Fibroblast of gingiva (primary cell): ENCODE data around the gene IFT122.
"Not testable (repeated sequence)": the region's sequence is repeated elsewhere in the genome, so short reads cannot be mapped to it uniquely, and the experiment has no call there.

Source experiments
- DNase-seq: peaks from one replicate; pipeline ENCODE4 v3.0.0-alpha.2; 2011; ENCODE audit warnings: low read depth

IFT122 gene

DNA sequence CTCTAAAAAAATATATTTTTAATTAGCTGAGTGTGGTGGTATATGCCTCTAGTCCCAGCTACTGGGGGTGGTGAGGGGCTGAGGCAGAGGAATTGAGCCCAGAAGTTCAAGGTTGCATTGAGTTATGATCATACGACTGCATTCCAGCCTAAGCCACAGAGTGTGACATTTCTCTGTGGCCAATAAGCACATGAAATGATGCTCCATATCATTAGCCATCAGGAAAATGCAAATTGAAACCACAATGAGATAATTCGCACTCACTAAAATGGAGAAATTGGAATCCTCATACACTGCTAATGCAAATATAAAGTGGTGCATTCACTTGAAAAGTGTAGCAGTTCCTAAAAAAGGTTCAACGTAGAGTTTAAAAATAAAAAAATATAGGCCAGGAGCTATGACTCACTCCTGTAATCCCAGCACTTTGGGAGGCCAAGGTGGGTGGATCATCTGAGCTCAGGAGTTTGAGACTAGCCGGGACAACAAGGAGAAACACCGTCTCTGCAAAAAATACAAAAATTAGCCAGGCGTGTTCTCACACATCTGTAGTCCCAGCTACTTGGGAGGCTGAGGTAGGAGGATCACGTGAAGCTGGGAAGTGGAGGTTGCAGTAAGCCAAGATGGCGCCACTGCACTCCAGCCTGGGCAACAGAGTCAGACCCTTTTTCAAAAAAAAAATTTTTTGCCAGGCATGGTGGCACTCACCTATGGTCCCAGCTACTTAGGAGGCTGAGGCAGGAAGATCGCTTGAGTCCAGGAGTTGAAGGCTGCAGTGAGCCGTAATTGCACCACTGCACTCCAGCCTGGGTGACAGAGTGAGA lies 35.2 kb downstream of the IFT122 start:
- no peak for DNase-seq

DNA sequence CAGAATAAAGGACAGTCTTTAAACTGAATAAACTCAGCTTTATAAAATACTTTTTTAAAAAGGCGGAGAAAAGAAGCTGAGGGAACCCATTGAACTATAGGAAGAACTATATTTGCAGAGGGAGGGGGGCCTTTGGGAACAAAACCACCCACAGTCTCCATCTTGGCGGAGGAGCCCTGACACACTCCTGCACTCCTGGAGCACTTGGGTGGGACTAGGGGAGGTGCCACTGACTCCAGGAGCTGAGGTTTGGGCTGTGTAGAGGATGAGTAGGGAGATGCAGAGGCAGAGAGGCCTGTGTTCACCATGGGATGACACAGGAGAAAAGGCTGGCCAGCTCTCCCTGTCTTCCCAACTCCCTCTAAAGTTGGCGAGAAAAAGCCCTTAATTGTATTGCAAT lies 35.8 kb downstream of the IFT122 start:
- DNase-seq, result no peak

DNA sequence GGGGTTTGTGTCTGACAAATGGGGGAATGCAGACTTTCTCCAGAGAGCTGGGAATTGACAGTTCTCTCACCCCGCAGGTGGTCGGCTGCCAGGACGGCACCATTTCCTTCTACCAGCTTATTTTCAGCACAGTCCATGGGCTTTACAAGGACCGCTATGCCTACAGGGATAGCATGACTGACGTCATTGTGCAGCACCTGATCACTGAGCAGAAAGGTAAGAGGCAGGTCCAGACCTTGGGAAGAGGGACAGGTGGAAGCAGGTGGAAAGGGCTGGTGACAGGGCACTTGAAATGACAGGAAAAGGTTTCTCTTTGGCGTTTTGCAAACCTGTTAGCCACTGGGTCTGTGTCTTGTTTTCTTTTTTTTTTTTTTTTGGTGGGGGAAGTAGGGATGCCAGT lies 36.6 kb downstream of the IFT122 start:
- no peak for DNase-seq

DNA sequence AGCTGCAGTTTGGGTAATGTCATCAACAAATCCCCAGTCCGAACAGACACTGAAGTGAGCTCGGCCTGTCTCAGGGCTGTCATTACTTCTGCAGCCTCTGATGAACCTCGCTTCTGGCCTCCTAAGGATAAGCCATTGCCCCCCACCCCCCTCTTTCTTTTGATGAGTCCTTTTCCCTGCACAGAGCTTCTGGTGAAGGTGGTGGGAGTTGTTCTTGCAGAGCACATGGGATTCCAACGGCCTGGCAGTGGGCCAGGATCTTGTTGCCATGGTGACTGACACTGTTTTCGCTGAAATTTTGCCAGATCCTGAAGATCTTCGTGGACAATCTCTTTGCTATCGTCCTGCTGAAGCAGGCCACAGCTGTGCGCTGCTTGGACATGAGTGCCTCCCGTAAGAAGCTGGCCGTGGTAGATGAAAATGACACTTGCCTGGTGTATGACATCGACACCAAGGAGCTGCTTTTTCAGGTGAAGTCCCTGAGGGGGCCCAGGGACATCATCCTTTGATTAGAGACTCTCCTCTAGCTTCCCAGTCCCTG lies 41.3 kb downstream of the IFT122 start:
- not testable (repeated sequence) for DNase-seq

DNA sequence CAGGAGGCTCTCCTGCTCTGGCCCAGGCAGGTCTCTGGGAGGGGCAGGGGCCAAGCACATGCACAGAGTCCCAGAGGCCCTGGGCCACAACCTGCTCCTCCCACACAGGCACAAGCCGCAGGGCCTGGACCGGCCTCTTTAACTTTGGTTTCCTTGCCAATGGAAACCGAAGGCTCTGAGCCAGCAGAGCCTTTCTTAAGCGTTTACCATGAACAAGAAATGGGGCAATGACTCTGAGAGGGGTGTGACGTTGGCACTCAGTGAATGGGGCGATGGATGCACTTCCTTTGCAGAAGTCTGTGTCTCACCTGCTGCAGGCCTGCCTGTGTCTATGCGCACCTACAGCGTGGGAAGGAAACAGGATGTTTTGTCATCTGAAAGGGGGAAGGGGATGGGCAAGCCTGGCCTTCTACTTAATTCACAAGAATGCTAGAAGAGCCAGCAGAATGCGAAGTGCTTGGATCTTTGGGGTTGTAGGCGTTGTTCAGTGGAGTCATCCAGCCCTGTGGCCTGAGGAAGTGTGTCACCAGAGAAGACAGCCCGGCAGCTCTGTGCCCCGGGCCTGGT lies 41.8 kb downstream of the IFT122 start:
- peak; percentile 90 for DNase-seq

DNA sequence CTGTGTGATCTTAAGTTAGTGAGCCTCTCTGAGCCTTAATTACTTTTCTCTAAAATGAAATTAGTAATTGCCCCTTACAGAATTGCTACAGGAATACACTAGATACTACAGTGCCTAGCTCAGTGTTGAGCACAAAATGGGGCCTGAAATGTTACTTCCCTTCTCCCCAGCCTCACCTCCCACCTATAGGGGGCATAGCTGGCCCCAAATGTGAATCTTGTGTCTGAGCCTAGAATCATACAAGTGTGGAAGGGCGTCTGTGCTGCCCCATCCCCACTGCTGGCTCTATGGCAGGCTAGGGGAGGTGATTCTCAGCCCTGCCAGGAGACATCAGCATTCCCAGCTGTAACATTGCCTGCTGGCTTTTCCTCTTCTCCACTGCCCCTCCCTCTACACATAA lies 42.7 kb downstream of the IFT122 start:
- DNase-seq, result no peak

DNA sequence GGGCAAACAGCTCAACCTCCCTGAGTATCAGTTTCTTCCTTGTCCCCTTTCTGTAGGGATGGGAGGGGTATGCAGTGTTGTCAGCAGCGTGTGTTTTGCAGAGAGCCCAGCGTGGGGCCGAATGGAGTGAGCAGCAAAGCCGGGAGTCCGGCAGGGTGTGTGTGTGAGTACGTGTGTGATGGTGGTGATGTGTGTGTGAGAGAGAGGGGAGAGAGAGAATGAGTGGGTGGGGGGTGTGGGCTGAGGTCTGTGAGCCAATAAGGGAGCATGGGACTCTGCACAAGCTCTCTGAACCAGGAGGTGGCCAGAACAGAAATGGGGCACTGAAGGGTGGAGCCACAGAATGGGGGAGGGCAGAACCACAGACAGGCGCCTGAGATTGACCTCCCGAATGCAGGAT lies 43.8 kb downstream of the IFT122 start:
- DNase-seq, result no peak

DNA sequence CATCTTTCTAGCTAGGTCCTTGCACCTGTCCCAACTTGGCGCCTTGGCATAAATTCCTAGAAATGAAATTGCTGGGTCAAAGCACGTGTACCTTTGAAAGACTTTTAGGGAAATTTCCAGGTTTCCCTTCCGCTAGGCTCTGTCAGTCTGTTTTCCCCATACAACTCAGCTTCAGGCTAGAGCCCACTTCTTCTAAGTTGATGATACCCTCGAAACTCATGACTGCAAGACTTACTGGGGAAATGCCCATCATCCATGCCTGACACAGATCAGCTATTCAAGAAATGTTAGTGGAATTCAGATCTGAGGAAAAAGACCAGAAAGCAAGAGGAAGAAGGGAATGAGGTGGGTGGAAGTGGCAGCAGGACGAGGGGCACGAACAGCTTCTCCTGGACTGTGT lies 45.1 kb downstream of the IFT122 start:
- DNase-seq, result not testable (repeated sequence)

DNA sequence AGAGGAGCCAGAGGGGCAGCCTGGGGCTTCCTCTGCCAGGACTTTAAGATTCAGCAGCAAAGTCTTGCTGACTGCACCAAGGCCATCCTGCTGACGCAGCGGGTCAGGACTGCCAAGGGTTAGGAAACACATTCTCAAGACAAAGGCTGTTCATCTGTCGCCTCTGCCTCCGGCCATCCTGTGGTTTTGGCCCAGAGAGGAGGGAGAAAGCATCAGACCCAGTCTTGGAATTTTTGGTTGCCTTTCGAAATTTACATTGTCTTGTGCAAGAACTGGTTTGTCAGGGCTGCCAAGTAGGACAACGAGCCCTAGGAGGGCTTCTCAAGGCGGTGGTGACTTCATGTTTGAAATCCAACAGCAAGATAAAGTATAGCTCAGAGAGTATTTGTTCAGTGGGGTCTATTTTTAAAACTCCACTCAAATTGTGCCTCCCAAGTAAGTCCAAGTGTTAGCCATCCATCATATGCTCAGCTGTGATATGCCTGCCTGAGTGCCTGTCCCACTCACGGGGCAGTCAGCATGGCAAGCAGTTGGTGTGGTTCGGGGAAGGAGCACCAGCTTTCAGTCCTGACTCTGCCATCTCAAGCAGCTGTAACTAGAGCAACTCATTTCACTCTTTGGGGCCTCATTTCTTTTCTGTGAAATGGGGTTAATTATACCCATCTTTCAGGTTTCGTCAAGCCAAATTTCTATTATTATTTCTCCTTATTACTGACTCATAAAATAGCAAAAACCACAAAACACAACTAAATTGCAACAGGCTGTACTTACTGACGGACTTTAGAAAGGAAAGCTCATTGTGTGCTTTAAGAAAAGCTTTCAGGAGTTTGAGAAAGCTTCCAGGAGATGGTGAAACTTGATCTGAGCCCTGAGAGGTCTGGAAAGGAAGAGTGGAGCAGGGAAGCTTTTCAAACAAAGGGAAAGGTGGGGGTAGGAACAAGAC lies 46.0 kb downstream of the IFT122 start:
- peak; percentile 100 for DNase-seq

DNA sequence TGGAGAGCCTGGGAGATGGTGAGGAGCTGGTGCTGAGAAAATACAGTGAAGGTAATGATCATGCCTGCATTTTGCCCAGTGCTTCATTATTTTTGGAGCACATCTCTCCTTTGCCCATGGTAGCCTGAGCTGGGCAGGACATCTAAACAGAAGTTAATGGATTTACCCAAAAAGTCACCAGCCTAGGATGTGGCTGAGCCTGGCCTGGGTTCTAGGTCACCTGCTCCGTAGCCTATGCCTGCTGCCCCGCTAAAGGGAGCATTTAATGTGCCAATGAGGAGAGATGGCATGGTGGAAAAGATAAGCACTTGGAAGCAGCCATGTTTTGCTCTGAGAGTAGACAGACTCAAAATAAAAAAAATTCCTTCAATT lies 46.6 kb downstream of the IFT122 start:
- no peak for DNase-seq

DNA sequence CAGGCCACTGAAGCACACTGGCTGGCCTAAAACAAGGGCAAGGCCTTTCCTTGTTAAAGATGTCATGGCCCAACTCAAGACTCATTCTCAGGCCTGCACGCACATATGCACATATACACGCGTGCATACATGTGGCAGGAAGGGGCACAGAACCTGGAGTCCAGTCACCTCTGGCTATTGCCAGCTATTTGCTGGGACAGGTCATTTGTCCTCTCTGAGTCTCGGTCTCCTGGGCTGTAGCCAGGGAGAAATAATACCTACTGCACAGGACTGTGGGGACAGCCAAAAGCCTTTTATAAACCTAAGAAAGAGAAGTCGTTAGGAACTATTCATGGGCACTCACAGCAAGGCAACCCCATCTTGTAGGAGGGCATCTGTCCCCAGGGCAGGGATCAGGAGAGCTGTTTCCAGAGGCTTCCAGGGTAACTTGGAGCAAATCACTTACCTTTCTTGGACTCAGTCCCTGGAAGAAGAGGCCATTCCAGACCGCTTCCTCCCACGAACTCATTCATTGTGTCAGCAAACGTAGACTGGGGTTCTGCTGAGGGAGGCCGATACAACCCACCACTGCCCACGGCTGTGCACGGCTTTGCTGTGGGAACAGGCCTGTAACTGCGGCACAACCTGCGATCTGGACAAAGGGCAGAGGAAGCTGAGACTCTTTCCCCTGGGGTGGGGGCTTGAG lies 47.3 kb downstream of the IFT122 start:
- DNase-seq, result no peak

DNA sequence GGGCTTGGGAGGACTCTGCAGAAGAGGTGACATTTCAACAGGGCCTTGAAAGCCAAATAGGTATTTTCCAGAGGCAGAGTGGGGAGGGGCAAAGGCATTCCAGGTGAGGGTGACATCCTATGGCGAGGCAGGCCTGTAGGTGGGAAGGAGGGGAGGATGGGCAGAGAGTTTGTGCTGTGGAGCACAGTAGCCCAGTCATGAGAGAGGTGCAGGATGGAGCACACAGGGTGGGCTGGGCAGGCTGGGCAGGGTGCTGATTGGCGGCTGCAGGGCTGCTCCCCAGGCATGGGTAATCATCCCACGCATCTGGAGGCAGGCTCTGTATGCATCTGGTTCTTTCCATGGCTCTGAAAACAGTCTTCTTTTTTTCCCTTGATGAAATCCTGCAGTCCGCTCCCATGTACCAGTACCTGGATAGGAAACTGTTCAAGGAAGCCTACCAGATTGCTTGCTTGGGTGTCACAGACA lies 47.9 kb downstream of the IFT122 start:
- DNase-seq, result not testable (repeated sequence)

DNA sequence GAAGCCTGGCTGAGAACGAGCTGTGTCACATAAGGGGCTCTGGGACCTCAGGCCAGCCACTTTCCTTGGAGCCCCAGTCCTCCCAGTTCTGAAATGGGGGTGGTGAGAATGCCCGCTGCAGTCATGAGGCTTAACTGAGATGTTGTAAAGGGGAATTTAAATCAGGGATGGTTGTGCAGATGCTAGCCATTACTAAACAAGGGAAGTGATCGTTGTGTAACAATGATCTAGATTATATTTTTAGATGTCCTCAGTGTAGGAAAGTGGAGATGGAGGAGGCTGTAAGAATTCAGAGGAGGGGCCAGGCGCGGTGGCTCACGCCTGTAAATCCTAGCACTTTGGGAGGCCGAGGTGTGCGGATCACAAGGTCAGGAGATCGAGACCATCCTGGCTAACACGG lies 49.2 kb downstream of the IFT122 start:
- DNase-seq, result not testable (repeated sequence)

DNA sequence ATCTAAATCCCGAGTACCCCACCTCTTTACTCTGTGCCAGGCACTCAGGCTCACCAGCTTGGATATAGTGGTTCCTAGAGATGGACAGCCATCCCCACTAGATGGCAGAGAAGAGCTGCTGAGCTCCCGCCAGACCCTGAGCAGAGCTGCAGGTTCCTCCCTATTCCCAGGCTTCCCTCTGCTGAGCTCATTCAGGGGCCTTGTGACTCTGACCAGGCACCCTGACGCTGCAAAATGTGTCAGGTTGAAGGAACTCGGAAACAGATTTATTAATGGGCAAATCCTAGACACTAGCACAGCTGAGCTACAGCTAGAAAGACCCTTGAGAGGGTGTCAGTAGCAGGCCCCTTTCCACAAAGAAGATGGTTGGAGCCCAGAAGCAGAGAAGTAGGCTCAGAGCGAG lies 50.2 kb downstream of the IFT122 start:
- DNase-seq, result peak; percentile 94

DNA sequence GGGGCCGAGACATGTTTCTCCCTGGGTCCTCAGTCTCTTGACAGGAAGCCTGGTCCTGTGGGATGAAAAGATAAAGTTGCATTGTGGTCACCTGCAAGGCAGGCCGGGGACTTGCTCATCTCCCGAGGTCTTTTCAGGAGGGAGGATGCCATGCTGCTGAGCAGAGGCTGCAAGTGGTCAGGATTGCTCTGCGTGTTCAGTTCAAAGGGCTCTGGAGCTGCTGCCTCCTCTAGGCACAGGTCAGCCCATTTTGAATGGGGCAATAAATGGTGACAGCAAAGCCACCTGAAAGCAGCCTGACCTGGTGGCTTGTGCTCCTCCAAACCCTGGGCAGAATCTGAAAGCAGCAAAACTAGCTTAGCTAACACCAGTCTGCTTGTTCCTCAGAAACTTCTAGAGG lies 51.1 kb downstream of the IFT122 start:
- not testable (repeated sequence) for DNase-seq

DNA sequence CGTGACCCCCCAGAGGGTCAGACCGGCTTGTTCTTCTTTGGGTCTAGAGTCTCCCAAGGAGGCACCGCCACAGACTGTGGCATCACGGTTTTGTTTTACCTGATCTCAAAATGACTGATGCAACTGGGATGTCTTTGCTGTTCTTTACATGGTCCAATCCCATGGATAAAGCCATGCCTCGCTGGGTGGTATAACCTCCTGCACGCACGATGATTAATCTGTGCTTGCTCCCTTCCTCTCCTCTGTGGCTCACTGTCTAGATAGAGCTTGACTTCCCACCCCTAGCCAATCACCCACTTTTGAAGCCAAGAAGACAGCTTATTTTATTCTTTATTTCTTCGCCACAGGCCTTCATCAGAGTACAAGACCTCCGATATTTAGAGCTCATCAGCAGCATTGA lies 51.8 kb downstream of the IFT122 start:
- no peak for DNase-seq

DNA sequence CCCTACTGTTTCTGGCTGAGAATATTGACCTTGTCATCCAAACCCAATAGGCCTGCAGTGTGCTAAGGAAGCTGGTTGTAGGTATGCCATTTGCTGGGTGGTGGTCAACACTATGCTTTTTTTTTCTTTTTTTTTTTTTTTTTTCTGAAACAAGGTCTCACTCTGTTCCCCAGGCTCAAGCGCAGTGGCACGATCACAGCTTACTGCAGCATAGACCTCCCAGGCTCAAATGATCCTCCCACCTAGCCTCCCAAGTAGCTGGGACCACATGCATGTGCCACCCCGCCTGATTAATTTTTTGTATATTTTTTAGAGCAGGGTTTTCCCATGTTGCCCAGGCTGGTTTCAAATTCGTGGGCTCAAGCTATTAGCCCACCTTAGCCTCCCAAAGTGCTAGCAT lies 52.7 kb downstream of the IFT122 start:
- DNase-seq, result no peak

DNA sequence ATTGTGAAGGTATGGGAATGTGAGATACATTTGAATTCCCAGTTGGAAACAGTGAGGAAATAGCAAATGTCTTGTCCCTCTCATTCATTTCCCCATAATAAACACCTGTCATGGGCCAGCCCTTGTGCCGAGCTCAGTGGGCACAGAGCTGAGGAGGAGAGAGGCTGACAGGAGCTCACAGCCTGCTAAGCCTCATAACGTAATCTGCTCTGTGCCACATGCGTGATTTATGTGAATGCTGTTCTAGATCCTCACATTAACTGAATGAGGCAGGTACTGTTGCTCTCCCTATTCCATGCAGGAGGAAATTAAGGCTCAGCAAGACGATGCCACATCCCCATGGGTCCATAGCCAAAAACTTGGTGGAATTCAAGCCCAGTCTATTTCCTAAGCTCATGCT lies 53.2 kb downstream of the IFT122 start:
- DNase-seq, result no peak

DNA sequence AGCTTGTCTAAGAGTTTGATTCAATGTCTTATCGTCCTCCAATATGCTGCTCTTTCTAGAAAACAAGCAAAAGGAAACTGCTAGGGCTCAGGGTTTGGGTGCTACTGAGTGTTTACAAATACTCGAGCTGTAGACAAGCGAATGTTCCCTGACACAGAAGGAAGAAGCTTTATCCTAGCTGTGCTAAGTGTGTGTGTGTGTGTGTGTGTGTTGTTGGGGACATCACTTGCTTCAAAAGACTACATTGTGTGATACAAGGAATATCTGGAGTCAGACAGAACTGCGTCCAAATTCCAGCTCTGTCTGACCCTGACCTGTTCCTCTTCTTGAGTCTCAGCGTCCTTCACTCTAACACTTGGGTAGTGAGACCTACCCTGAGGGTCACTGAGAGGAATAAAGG lies 54.5 kb downstream of the IFT122 start:
- DNase-seq, result not testable (repeated sequence)

DNA sequence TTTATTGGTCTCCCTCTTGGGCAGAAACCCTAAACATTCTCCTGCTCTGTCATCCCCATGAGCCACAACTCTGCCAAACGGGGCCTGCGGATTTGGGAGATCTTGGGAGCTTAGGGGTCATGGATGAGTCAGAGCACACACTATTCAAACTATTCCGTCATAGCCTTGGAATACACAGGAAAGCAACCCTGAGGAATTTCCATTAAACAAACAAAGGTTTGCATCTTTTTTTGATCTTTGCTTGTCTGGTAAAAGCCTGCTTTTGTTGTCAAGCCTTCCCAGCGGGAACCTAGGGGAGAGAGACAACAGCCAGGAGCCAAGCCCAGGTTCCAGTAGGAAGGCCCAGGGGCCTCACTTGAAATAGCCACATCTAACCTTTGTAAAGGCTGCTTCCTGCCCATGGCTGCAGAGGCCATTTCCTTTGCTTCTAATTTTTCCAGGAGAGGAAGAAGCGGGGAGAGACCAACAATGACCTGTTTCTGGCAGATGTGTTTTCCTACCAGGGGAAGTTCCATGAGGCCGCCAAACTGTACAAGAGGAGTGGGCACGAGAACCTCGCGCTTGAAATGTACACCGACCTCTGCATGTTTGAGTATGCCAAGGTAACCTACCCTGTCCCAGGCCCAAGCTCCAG lies 55.1 kb downstream of the IFT122 start:
- peak; percentile 81 for DNase-seq

DNA sequence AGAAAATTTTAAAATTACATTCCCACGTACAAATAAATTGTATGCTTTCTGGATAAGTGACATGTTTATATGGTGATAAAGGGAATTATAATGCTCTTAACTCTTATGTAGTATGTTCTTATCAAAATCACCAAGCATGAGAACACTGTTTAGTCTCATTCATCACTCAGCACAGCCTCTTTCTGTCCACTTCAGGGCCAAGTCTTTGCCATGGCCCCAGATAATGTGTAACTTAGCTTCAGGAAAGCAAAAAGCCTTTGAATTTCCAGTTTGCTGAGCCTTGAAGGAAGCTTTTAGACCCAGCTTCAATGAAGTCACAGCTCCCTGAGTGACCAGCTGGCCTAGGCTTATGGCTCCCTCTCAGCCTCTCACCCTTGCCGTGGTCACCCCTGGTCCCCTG lies 57.9 kb downstream of the IFT122 start:
- not testable (repeated sequence) for DNase-seq
